Hepatocyte (in vitro differentiated cells): ENCODE data around the gene TBC1D17. TPM values are rescaled to one million over a fixed set of nuclear protein-coding genes. Genes with fewer than 3 reads are reported as not detected.

Experiments used
- DNase-seq: peaks from one replicate; pipeline ENCODE4 v3.0.0-alpha.2; 2016; ENCODE audit warnings: low spot score
- H2AFZ ChIP-seq: fragments of 200-600 bp; sonication (generic); 2 replicates; pipeline ENCODE4 v1.6.0; 2016; ENCODE audit warnings: antibody characterized with exemption, mild to moderate bottlenecking
- H3K27ac ChIP-seq: fragments of 200-600 bp; sonication (generic); 2 replicates; pipeline ENCODE4 v1.5.1; 2016; ENCODE audit warnings: mild to moderate bottlenecking
- H3K27me3 ChIP-seq: fragments of 200-600 bp; sonication (generic); 2 replicates; pipeline ENCODE4 v1.6.1; 2016
- H3K36me3 ChIP-seq: fragments of 200-600 bp; sonication (generic); replicated peaks from 2 replicates; pipeline ENCODE4 v1.5.1; 2016; ENCODE audit warnings: low read depth; ENCODE audit not compliant: insufficient read depth
- H3K4me1 ChIP-seq: fragments of 200-600 bp; sonication (generic); 2 replicates; pipeline ENCODE4 v1.5.1; 2016; ENCODE audit warnings: mild to moderate bottlenecking, moderate library complexity; ENCODE audit not compliant: insufficient read depth
- H3K4me2 ChIP-seq: fragments of 200-600 bp; sonication (generic); 2 replicates; pipeline ENCODE4 v1.6.0; 2016
- H3K4me3 ChIP-seq: fragments of 200-600 bp; sonication (generic); 2 replicates; pipeline ENCODE4 v1.5.1; 2016; ENCODE audit warnings: mild to moderate bottlenecking
- H3K79me2 ChIP-seq: fragments of 200-600 bp; sonication (generic); 2 replicates; pipeline ENCODE4 v1.6.0; 2017; ENCODE audit warnings: mild to moderate bottlenecking
- H3K9me2 ChIP-seq: fragments of 200-600 bp; sonication (generic); replicated peaks from 2 replicates; pipeline ENCODE4 v1.6.0; 2017; ENCODE audit warnings: mild to moderate bottlenecking; ENCODE audit not compliant: insufficient read depth
- H3K9me3 ChIP-seq: fragments of 200-600 bp; sonication (generic); 2 replicates; pipeline ENCODE4 v1.5.1; 2016; ENCODE audit warnings: low read depth, mild to moderate bottlenecking
- H4K20me1 ChIP-seq: fragments of 200-600 bp; sonication (generic); 2 replicates; pipeline ENCODE4 v1.6.0; 2016; ENCODE audit warnings: mild to moderate bottlenecking; ENCODE audit not compliant: insufficient read depth, poor library complexity, severe bottlenecking
- CTCF ChIP-seq: fragments of 200-600 bp; sonication (generic); IDR thresholded peaks from 2 replicates; pipeline ENCODE4 v1.5.1; 2016; ENCODE audit warnings: antibody characterized with exemption, mild to moderate bottlenecking; ENCODE audit not compliant: poor library complexity
- EZH2 ChIP-seq: fragments of 200-600 bp; sonication (generic); IDR thresholded peaks from 2 replicates; pipeline ENCODE4 v1.6.1; 2016; ENCODE audit warnings: antibody characterized with exemption, mild to moderate bottlenecking, borderline replicate concordance
- EZH2phosphoT487 ChIP-seq: fragments of 200-600 bp; sonication (generic); IDR thresholded peaks from one replicate; pipeline ENCODE4 v1.6.1; 2018; ENCODE audit warnings: antibody characterized with exemption, mild to moderate bottlenecking, low read depth, moderate library complexity; ENCODE audit not compliant: unreplicated experiment, severe bottlenecking
- WGBS: methylation state at CpG from one replicate; pipeline ENCODE4 v1.1.6; 2016; ENCODE audit warnings: low lambda C conversion rate; ENCODE audit errors: missing lambda C conversion rate; 5-methylcytosine and 5-hydroxymethylcytosine counted together
- polyA plus RNA-seq: library from polyadenylated mRNA; unstranded; fragments of >200 nt; fragmentation: Nextera tagmentation; extraction: Ambion mirVana; gene quantifications from 2 replicates; pipeline ENCODE4 v1.2.1, GENCODE V29; 2016
- total RNA-seq: library from RNA; depleted of rRNA; stranded (reverse); fragments of >200 nt; gene quantifications from 2 replicates; pipeline ENCODE4 v1.2.3, GENCODE V29; 2014

The TBC1D17 gene
- total and polyA plus RNA-seq, 2 experiments from 2014 or later, result 10.7 to 55.1 TPM

- no peaks in the 10 kb centered on the region for H4K20me1 ChIP-seq
- DNase-seq, result peak; percentile 95
- peaks cover 8% of the 10 kb centered on the region for H3K4me1 ChIP-seq
- no peaks in the 10 kb centered on the region for H3K36me3 ChIP-seq
- peak overlapping the region; percentile 91 for H2AFZ ChIP-seq
- H3K4me2 ChIP-seq, result peak overlapping the region; percentile 84
- H3K9me3 ChIP-seq, result no peaks in the 10 kb centered on the region
- H3K27me3 ChIP-seq, result no peaks in the 10 kb centered on the region
- no peaks in the 10 kb centered on the region for H3K9me2 ChIP-seq
- WGBS, result 8% methylated on average over 38 of the region's 43 CpGs
- H3K79me2 ChIP-seq, result peaks cover 33% of the 10 kb centered on the region
- peak overlapping the region; percentile 98 for H3K27ac ChIP-seq
- TF ChIP-seq EZH2 (no peak), CTCF (no peak)
- H3K4me3 ChIP-seq, result peak overlapping the region; percentile 80
Observed at GRCh38 chr19:49929611-49930482, 52.3 kb downstream of the TBC1D17 start.

- H3K9me2 ChIP-seq, result no peaks in the 10 kb centered on the region
- no peak overlapping the region for H3K4me3 ChIP-seq
- H2AFZ ChIP-seq, result no peak overlapping the region
- H4K20me1 ChIP-seq, result no peaks in the 10 kb centered on the region
- H3K27ac ChIP-seq, result no peak overlapping the region
- H3K4me2 ChIP-seq, result peak overlapping the region; percentile 84
- 74% methylated on average over 12 of the region's 15 CpGs for WGBS
- DNase-seq, result no peak
- TF ChIP-seq EZH2 (no peak), EZH2phosphoT487 (no peak), CTCF (no peak)
- H3K36me3 ChIP-seq, result no peaks in the 10 kb centered on the region
- H3K4me1 ChIP-seq, result peaks cover 8% of the 10 kb centered on the region
- peaks cover 26% of the 10 kb centered on the region for H3K79me2 ChIP-seq
- H3K9me3 ChIP-seq, result no peaks in the 10 kb centered on the region
- H3K27me3 ChIP-seq, result no peaks in the 10 kb centered on the region
Observed at GRCh38 chr19:49930483-49931011, 53.0 kb downstream of the TBC1D17 start.

GRCh38 chr19:49931293-49932040 is 54.0 kb downstream of the TBC1D17 start:
- Histone ChIP-seq H3K4me3 (no peak overlapping the region), H3K4me1 (peaks cover 8% of the 10 kb centered on the region), H3K27ac (no peak overlapping the region), H3K9me3 (no peaks in the 10 kb centered on the region), H3K27me3 (no peaks in the 10 kb centered on the region), H3K4me2 (no peak overlapping the region), H4K20me1 (no peaks in the 10 kb centered on the region), H3K9me2 (no peaks in the 10 kb centered on the region), H3K36me3 (no peaks in the 10 kb centered on the region), H2AFZ (no peak overlapping the region), H3K79me2 (peaks cover 17% of the 10 kb centered on the region)
- WGBS, result over 99% methylated on average over 7 of the region's 7 CpGs
- no peak for DNase-seq
- TF ChIP-seq CTCF (no peak), EZH2 (no peak), EZH2phosphoT487 (no peak)
